Thyroid gland (tissue), 4 donors: ENCODE data around the gene KIF13A.

Experiments used
- POLR2A ChIP-seq, 2 donors: fragments of 450-650 bp; IDR thresholded peaks; one replicate each; pipeline ENCODE4 v1.6.1; 2017; ENCODE audit warnings: antibody characterized with exemption in 2 of 2, mild to moderate bottlenecking in 2 of 2, moderate library complexity in 1 of 2
- TF ChIP-seq, protein P1 (sequence below), 6 experiments: fragments of 200-600 bp in 3 of 6; fragments of 450-650 bp in 3 of 6; sonication (generic) in 3 of 6; IDR thresholded peaks; one replicate each; pipeline ENCODE4 v1.5.1; 2016 to 2019; ENCODE audit warnings: antibody characterized with exemption in 6 of 6, mild to moderate bottlenecking in 2 of 6, inconsistent platforms in 1 of 6, moderate library complexity in 1 of 6

DNA sequence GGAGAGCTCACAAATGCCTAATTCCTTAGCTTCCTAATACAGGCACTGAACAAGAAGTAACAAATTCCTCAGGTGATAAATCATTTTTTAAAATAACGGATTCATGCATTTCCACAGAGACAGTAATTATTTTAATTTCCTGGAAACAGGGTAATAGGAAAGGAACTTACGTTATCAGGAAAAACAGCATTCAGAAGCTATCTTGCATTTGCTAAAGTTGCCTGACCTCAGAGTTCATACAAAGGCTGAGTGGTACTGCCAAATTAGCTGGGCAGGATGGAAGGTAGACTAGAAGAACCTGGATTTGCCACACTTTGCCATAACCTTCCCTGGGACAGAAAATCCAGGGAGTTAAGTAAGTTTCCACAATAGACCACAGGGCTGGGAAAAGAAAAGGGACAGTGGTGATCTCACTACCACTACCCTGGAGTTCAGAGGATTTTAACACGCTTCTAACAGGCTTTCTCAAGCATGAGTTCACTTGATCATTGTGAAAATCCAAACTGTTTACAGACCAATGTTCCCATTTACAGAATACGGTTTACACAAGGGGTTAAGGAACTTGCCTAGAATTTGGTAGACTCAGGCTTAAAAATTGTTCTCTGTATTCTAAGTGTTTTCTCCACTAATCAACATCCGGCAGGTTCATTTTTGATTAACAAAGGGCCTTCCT is 57.0 kb downstream of the KIF13A start:
- no peak for TF ChIP-seq POLR2A (IDR thresholded peaks at IDR 0.05)
- TF ChIP-seq, protein P1, sequence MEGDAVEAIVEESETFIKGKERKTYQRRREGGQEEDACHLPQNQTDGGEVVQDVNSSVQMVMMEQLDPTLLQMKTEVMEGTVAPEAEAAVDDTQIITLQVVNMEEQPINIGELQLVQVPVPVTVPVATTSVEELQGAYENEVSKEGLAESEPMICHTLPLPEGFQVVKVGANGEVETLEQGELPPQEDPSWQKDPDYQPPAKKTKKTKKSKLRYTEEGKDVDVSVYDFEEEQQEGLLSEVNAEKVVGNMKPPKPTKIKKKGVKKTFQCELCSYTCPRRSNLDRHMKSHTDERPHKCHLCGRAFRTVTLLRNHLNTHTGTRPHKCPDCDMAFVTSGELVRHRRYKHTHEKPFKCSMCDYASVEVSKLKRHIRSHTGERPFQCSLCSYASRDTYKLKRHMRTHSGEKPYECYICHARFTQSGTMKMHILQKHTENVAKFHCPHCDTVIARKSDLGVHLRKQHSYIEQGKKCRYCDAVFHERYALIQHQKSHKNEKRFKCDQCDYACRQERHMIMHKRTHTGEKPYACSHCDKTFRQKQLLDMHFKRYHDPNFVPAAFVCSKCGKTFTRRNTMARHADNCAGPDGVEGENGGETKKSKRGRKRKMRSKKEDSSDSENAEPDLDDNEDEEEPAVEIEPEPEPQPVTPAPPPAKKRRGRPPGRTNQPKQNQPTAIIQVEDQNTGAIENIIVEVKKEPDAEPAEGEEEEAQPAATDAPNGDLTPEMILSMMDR (IDR thresholded peaks at IDR 0.05), result no peak
